H1 (cell line): ENCODE data around the gene PDE4D. TPM values are rescaled to one million over a fixed set of nuclear protein-coding genes. Genes with fewer than 3 reads are reported as not detected.

Source experiments
- ATF2 ChIP-seq: IDR thresholded peaks from 2 replicates; pipeline ENCODE4 v1.6.1; 2012; ENCODE audit warnings: low read length, inconsistent platforms
- BRCA1 ChIP-seq: IDR thresholded peaks from 2 replicates; pipeline ENCODE4 v1.6.1; 2012; ENCODE audit warnings: low read depth, low read length, improper control_type of control experiment
- CBX8 ChIP-seq: fragments of 300-800, 300-1000 bp; sonication (generic); IDR thresholded peaks from 2 replicates; pipeline ENCODE4 v1.7.1; 2016; ENCODE audit warnings: low read depth, low read length, borderline replicate concordance
- EZH2 ChIP-seq: fragments of 200-600 bp; sonication (generic); IDR thresholded peaks from 2 replicates; pipeline ENCODE4 v1.7.1; 2012; ENCODE audit warnings: low read depth, mild to moderate bottlenecking, moderate library complexity, low read length, inconsistent platforms; ENCODE audit not compliant: severe bottlenecking
- TBP ChIP-seq: IDR thresholded peaks from 2 replicates; pipeline ENCODE4 v1.6.1; 2011; ENCODE audit warnings: low read depth, low read length, improper control_type of control experiment
- polyA plus RNA-seq, 7 experiments: library from polyadenylated mRNA; depleted of rRNA in 3 of 7; stranded (reverse) in 5 of 7; unstranded in 2 of 7; fragments of >200 nt in 5 of 7; fragments of 200-250 nt in 2 of 7; gene quantifications; 1 replicate in 5 of 7; 2 replicates in 1 of 7; 4 replicates in 1 of 7; pipeline versions ENCODE4 v1.2.1 to v1.2.3, GENCODE V29; 2011 to 2013; ENCODE audit warnings: missing spikeins in 2 of 7, mixed read lengths in 2 of 7
- total RNA-seq: library from RNA; stranded (reverse); fragmentation: NEBNext Ultra II Directional; extraction: Animal tissue kit (Norgen Biotek cat#: 25700); gene quantifications from 2 replicates; pipeline ENCODE4 v1.2.1, GENCODE V29; 2021

Gene PDE4D
- total and polyA plus RNA-seq, 2 of the 8 experiments (the other 6 are each of a cell fraction or from before 2014, with no cell fraction given) = 2.3 to 3.7 TPM

- TF ChIP-seq TBP (no peak), BRCA1 (no peak), CBX8 (no peak), ATF2 (no peak), EZH2 (no peak)
These were observed 633.3 kb downstream of the PDE4D start (continued) for GRCh38 chr5:59260200-59260599.
